Activated CD8-positive, alpha-beta memory T cell treated with anti-CD3 and anti-CD28 coated beads for 1 hour (primary cell): ENCODE results near the gene CRYGA.
"Not testable (repeated sequence)": the region's sequence is repeated elsewhere in the genome, so short reads cannot be mapped to it uniquely, and the experiment has no call there.

Source experiments
- DNase-seq, 2 donors: peaks; one replicate each; pipeline ENCODE4 v3.0.0-alpha.2; 2020; ENCODE audit warnings: low read depth in 1 of 2; ENCODE audit errors: extremely low read depth in 1 of 2

Gene CRYGA

GRCh38 chr2:208164951-208165755 lies 1.8 kb upstream of the CRYGA start:
- no peak for DNase-seq

- no peak for DNase-seq
Observed at GRCh38 chr2:208156439-208156838, 7.0 kb downstream of the CRYGA start.

GRCh38 chr2:208153156-208153555 lies 10.2 kb downstream of the CRYGA start:
- DNase-seq = no peak

DNA sequence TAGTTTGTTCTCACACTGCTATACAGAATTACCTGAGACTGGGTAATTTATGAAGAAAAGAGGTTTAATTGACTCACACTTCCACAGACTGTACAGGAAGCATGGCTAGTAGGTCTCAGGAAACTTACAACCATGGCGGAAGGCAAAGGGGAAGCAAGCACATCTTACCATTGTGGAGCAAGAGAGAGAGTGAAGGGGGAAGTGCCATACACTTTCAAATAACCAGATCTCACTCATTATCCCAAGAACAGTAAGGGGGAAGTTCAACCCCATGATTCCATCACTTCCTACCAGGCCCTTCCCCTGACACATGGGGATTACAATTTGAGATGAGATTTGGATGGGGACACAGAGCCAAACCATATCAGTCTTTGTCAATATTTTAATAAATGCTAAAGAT lies 12.4 kb downstream of the CRYGA start:
- no peak for DNase-seq

DNA sequence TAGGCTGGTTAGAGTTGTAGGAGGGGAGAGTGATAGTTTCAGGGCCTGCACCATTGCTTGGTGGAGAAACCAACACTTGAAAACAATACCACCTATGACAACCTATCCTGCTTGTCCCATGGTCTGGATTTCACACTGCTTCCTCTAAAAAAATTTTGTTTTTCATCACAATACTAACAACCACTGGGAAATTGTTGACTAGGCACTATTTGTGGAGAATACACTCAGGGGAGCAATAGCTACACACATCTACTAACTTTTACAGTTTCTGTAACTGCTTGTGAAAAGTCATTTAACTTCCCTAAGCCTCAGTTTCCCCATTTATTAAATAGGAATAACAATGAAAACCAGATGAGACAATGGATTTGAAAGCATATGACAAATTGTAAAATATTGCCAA lies 13.3 kb downstream of the CRYGA start:
- DNase-seq = no peak

GRCh38 chr2:208148803-208149202 lies 14.6 kb downstream of the CRYGA start:
- DNase-seq = no peak

- no peak for DNase-seq
Observed at GRCh38 chr2:208147759-208148158, 15.6 kb downstream of the CRYGA start.

DNA sequence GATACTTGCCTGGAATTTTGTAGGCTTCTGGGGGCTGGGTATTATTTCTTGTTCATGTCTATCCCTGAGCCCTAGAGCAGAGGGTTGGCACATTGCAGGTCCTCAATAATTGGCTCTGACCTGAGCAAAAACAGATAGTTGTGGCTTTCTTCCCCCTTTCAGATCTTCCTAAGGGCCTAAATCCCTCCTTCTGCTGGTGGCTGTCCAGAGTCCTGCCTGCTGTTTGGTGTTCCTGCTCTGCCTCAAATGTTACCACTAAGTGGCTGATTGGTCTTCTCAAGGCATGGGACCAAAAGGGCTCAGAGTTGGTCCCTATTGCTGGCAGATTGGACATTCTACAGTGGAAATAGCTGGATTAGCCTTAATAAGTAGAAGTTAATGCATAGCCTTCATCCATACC lies 16.4 kb downstream of the CRYGA start:
- DNase-seq = no peak

DNA sequence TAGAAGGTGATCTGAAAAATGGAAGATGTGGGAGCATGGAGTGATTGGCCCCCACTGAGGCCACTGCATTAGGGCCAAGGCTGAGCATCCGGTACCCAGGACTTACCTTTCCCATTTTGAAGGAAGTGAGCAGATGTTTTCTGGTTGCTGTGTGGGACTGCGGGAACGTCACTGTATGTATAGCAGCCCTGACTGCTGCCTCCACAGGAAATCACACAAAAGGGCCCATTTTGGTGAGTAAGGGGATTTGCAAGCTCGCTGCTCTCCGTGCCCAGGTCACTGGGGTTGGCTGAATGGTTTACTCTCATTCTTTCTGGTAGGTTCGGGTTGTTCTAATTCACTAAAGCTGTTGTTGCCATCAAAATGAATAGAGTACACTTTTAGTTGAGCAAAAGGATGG lies 17.4 kb downstream of the CRYGA start, which contains the start of gene CRYGB:
Gene CRYGB (minus strand): TSS at position 153 of the 400 bp plus-strand sequence. CDS start 38 bp downstream, at position 115.
- no peak for DNase-seq

GRCh38 chr2:208142925-208143799 lies 20.2 kb downstream of the CRYGA start:
- no peak for DNase-seq

DNA sequence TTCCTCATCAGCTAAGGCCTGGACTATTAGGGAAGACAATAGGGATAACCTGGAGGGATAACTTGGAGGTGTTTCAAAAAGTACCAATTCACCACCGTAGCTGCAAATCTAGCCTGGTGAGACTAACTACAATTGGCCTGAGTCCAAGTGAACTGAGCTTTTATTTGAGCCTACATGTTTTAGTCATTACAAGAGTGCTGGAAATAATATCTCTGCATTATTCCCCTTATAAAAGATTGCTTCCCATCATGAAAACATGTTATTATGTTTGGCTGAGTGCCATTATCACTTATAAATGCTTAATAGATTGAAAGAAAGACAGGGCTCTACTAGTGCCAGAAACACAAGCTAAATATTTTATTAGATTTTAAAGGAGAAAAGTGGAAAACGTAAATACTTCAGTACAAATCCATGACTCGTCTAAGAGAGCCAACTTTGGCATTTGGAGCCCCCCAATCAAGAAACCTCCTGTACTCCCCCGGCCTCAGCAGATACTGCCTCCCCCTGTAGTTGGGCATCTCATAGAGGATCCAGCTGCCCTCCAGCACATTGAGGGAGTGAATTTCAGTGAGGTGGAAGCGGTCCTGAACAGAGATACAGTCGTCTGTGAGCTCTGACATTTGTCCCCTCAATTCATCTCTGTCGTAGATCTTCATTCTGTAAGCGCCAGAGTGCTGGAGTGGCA lies 21.0 kb downstream of the CRYGA start:
- no peak for DNase-seq

DNA sequence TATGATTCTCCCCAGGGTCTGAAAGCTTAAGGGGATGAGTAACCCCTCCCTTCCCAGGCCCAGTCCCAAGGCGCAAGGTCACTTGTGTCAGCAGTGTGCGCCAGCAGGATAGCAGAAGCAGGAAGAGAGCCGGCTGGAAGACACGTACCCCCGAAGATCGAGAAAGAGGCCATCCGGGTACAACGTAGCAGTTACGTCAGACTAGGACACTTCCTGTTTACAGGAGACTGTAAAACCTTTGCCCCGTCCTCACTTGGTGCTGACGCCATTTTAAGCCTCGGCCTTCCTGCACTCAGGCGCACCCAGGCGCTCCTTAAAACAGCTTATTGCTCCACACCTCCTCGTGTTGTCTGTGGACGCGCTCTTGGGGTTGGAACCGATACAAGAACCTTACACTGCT lies 23.9 kb downstream of the CRYGA start:
- no peak for DNase-seq

- DNase-seq = not testable (repeated sequence)
Observed at GRCh38 chr2:208138334-208138733, 25.1 kb downstream of the CRYGA start.

DNA sequence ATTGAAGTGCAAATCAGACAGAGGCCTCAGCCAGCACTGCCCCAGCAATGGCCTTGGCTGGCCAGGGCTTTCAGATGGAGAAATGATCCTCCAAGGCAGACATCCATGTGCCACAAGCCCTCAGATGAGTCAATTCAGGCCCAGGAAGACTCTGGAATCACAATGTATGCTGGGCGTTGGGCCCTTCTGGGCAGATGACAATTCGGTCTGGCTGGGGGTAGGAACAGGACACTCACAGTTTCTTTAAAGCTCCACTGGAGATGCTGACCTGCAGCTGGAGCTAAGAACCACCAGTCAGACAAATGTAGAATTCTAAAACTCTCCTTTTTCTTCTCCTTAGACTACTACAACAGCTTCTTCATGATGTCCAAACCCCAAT lies 26.7 kb downstream of the CRYGA start:
- no peak for DNase-seq

DNA sequence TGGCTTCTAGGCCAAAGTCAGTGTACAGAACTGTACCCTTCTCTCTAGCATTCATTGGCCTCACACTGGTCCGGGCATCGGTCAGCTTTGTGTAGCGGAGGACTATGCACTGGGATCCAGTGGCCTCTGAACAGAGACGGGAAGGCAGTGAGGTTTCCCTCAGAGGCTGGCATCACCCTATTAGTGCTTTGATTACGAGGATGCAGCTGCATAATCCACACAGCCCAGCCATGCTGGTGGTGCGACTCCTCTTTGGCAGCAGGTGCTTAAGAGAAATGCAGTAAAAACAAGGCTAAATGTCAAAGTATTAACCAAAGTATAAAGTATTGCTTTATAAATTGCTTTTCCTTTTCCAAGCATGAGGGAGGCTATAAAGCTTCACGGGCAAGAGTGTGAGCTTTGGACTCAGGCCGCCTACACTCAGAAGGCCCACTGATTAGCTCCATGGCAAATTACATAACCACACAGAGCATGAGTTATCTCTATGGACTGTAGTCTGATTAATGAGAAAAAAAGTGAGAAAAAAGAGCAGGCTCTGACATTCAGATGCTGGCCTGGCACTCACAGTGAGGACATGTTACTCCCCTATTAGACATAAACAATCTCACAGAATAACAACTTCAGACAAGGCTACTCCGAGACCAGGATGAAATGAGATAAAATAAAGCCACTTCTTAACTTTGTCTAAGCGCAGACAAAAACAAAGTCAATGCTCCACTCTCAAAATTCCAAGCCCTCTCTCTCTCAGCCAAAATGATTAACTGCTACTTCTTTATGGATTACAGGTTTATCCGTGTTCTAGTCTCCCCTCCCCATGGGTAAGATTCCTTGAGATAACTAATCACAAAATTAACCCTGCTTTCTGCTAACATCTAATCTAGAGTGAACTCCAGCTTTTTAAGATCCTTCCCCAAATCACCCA lies 27.3 kb downstream of the CRYGA start:
- DNase-seq = no peak

DNA sequence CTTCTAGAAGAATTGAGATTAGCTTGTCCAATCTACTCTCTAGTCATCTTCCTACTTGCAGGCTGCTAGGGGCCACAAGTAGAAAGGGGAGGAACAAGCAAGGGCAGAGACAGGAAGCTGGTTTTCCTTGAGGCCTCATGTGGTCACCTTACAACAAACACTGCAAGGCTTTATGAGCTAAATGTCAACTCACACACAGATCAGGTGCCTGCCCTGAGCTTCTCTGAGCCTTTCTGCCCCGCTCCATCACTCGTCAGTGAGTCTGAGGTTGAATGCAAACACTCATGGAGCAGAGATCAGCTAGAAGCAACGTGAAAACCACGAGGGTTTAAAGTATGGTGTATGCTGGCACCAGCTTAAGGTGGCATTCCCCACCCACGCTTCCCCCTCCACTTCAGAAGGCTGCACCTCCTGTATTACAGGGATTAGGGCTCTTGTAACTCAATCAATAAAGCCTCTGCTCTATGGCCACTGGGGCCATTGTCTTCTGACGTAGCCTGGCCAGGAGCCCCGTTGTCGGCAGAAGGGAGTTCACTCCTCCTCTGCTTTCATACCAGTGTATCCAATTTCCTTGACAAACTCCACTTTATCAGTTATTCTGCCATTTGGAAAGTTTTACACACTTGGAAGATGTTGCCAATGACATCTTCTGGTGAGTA lies 28.3 kb downstream of the CRYGA start:
- DNase-seq = no peak

DNA sequence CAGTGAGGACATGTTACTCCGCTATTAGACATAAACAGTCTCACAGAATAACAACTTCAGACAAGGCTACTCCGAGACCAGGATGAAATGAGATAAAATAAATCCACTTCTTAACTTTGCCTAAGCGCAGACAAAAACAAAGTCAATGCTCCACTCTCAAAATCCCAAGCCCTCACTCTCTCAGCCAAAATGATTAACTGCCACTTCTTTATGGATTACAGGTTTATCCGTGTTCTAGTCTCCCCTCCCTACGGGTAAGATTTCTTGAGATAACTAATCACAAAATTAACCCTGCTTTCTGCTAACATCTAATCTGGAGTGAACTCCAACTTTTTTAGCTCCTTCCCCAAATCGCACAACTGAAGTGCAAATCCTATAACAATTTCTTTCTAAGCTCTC lies 32.7 kb downstream of the CRYGA start:
- DNase-seq = no peak

DNA sequence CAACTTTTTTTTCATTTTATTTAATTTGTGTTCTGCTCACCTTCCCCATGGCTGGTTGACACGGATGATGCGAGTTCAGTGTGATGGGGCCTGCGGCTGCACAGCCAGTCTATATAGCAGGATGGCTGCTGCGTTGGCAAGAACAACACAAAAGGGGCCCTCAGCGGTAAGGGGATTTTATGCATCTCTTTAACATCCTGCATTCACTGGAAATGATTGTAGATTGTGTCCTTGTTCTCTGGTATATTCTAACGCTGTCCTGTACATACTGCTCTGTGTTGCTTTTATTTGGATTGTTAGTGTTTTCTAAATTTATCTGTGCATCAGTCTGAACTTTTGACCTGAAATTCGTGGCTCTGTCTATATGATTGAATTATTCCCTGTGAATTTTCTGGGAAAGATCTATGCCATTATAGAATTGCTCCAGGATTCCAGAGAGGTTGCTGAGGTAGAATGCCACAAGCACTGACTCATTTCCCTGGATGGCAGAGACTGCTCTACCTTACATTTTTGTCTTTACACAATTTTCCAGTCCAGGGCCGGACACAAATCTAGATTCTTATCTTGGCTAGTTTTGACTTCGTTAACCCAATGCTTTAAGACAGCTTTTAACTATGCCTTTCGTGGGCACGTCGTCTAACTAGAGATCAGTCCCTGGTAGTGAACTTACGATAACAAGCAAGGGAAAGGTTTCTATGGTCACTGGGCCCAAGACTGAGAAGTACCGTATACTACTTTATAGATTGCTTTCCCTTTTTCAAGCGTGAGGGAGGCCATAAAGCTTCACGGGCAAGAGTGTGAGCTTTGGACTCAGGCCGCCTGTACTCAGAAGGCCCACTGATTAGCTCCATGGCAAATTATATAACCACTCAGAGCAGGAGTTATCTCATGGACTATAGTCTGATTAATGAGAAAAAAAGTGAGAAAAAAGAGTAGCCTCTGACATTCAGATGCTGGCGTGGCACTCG lies 33.4 kb downstream of the CRYGA start, which contains the start of gene CRYGC:
Gene CRYGC (minus strand): TSS at position 85 of the 968 bp plus-strand sequence. CDS start 36 bp downstream, at position 49.
- DNase-seq = no peak

- no peak for DNase-seq
Observed at GRCh38 chr2:208128136-208128535, 35.3 kb downstream of the CRYGA start.
